Lower leg skin (tissue), 4 donors: ENCODE data around the gene DCBLD1. TPM values are rescaled to one million over a fixed set of nuclear protein-coding genes. Genes with fewer than 3 reads are reported as not detected.

Source experiments
- DNase-seq, 2 donors: peaks; one replicate each; pipeline ENCODE4 v3.0.0-alpha.2; 2019; ENCODE audit warnings: low spot score in 2 of 2
- H3K4me3 ChIP-seq: fragments of 200-600 bp; sonication (generic); 2 replicates; pipeline ENCODE4 v1.5.1; 2017; ENCODE audit warnings: mild to moderate bottlenecking, low read depth; ENCODE audit not compliant: poor library complexity, severe bottlenecking
- CTCF ChIP-seq, 3 donors: fragments of 450-650 bp; IDR thresholded peaks; one replicate each; pipeline ENCODE4 v1.5.1; 2016; ENCODE audit warnings: antibody characterized with exemption in 3 of 3, mild to moderate bottlenecking in 3 of 3, moderate library complexity in 2 of 3
- POLR2A ChIP-seq, 2 donors: fragments of 450-650 bp; IDR thresholded peaks; one replicate each; pipeline ENCODE4 v1.6.1; 2016 to 2017; ENCODE audit warnings: antibody characterized with exemption in 2 of 2, mild to moderate bottlenecking in 1 of 2, moderate library complexity in 1 of 2
- WGBS, 2 donors: methylation state at CpG; one replicate each; pipeline ENCODE4 v1.1.5; 2018; 5-methylcytosine and 5-hydroxymethylcytosine counted together
- intact Hi-C: fragments of 100-400 bp; cut with DNase I; formaldehyde crosslinking; loops from one replicate; pipeline ENCODE4 v1.15.0; 2023; ENCODE audit warnings: low total_unique reads
- total RNA-seq, 4 donors: library from RNA; depleted of rRNA; stranded (reverse); fragments of >200 nt; gene quantifications; one replicate each; pipeline ENCODE4 v1.1.0, GENCODE V29; 2016

DCBLD1 gene
- total RNA-seq, 4 donors from 2014 or later, result 2.4 to 8.0 (median 3.3) TPM

DNA sequence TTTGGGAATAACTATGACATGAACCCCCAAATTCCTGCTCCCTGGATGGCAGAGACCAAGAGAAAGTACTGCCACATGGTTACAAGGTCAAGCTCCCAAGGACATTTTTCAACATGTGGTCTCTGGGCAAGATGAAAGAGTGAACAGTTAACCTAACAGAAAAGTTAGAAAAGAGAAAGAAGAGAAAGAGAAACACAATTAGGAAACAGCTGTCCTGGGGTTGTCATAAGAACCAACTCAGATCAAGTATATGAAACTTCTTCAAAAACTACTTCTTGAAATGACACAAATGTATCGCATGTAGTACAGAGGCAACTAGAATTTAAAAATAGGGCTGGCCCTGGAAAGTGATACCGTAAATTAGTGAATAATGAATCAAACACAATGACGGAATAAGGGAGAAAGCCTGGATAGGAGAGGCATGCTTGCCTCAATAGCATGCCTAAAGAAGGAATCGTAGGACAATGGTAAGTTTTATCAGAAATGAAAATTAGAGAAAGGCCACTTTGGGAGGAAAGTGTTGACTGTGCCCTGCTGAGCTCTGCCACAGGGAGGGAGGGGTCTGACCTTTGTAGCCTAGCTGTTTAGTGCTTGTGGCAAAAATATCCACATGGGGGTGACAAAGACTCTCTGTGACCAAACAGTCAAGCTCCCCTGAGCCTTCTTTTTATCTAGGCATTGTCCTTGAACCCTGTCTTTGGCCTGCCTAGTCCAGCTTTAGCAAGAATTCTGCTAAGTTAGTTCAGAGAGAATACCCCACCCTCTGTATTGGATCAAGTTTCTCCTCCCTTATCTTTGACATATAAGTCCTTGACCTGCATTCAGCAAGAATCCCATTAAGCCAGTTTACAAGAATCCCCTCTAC, 4.3 kb upstream of the DCBLD1 start:
- H3K4me3 ChIP-seq, result no peak overlapping the region
- DNase-seq, result no peak
- intact Hi-C loops, result no loop called here
- WGBS, 2 donors, result 81 to 87% methylated on average over 4 of the region's 4 CpGs
- TF ChIP-seq POLR2A (IDR thresholded peaks at IDR 0.05) (no peak), CTCF (IDR thresholded peaks at IDR 0.05) (no peak)

GRCh38 chr6:117478853-117479231, 3.6 kb upstream of the DCBLD1 start:
- 93 to 94% methylated on average over 6 of the region's 6 CpGs for whole genome bisulfite sequencing, 2 donors
- TF ChIP-seq POLR2A (IDR thresholded peaks at IDR 0.05), result no peak
- TF ChIP-seq CTCF (IDR thresholded peaks at IDR 0.05), result no peak
- DNase-seq, result no peak
- intact Hi-C loops, result no loop called here
- no peak overlapping the region for H3K4me3 ChIP-seq

DNA sequence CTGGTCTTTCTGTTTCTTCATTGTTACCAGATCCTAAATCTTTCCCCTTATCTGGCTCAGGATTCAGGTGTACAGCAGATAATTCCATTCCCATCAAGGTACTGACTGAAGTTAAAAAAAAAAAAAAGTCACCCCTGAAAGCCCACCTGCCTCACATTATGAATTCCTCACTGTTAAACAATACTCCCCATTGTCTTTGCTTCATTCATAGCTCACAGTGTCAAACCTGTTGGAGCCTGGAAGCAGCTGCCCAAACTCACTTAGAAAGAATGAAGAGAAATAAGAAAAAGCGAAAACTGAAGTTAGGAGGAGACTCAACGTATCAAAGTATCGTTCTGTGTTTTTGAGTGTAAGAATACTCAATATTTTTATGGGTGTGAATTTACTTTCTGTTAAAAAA, 1.8 kb upstream of the DCBLD1 start:
- TF ChIP-seq POLR2A (IDR thresholded peaks at IDR 0.05) (no peak), CTCF (IDR thresholded peaks at IDR 0.05) (no peak)
- 66 to 82% methylated on average over 3 of the region's 3 CpGs for WGBS, 2 donors
- no peak for DNase-seq
- H3K4me3 ChIP-seq, result no peak overlapping the region
- intact Hi-C loops, result no loop called here

DNA sequence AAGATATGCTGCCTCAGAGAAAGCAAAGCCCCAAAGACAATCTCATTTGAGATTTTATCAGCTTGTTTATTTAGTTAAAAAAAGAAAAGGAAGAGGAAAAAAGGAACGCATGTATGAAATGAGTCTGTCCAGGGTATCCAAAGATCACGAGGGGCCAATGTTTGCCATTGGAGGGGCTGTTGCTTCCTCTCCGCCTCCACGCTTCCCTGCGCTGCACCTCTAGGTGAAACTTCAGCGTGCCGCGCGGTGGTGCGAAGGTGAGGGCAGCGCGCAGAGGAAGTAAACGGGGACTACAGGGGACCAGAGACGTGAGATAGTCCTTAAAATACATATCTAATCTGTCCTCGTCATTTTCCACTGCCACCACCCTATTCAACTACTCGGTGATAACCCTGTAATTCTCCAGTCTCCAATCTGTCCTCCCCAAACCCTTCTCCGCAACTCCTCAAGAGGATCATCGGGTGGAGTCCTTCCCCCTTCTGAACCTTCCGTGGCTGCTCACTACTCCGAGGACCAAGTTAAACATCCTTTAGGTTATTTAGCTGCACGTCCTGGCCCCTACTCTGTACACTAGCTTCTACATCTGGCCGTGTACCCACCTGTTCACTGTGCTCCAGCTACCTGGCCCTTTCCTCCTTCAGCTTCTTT, 1.1 kb upstream of the DCBLD1 start:
- no peak for DNase-seq
- intact Hi-C loops, result no loop called here
- 40 to 42% methylated on average over 22 of the region's 22 CpGs for WGBS, 2 donors
- no peak for TF ChIP-seq CTCF (IDR thresholded peaks at IDR 0.05)
- TF ChIP-seq POLR2A (IDR thresholded peaks at IDR 0.05), result no peak
- no peak overlapping the region for H3K4me3 ChIP-seq

- WGBS, 2 donors, result 16 to 37% methylated on average over 2 of the region's 2 CpGs
- no peak for DNase-seq
- TF ChIP-seq CTCF (IDR thresholded peaks at IDR 0.05) (no peak), POLR2A (IDR thresholded peaks at IDR 0.05) (no peak)
- intact Hi-C loops, result no loop called here
- H3K4me3 ChIP-seq, result peak overlapping the region; percentile 84
Measured at GRCh38 chr6:117481926-117482239, 591 bp upstream of the DCBLD1 start.
